IPS DF 4.7 (cell line): ENCODE data around the gene SUZ12.
"Not testable (repeated sequence)": the region's sequence is repeated elsewhere in the genome, so short reads cannot be mapped to it uniquely, and the experiment has no call there.

Experiments
- DNase-seq: peaks from one replicate; pipeline ENCODE4 v3.0.0-alpha.2; 2013; ENCODE audit warnings: low spot score; ENCODE audit errors: extremely low read depth

The SUZ12 gene

DNA sequence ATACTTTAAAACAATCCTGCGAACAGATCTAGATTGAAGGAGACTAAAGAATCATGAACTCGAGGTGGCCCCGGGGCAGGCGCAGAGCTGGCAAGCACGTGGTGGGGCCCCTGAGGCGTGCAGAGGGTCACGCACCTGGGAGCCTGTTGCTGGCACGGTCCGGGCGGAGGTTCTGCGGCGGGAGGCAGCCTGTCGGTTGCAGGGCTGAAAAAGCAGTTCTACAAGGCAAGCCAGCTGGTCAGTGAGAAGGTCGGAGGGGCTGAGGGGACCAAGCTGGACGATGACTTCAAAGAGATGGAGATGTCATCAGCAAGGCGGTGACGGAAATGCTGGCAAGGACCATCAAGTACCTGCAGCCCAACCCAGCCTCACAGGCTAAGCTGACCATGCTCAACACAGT, 103.4 kb downstream of the SUZ12 start:
- DNase-seq = not testable (repeated sequence)

DNA sequence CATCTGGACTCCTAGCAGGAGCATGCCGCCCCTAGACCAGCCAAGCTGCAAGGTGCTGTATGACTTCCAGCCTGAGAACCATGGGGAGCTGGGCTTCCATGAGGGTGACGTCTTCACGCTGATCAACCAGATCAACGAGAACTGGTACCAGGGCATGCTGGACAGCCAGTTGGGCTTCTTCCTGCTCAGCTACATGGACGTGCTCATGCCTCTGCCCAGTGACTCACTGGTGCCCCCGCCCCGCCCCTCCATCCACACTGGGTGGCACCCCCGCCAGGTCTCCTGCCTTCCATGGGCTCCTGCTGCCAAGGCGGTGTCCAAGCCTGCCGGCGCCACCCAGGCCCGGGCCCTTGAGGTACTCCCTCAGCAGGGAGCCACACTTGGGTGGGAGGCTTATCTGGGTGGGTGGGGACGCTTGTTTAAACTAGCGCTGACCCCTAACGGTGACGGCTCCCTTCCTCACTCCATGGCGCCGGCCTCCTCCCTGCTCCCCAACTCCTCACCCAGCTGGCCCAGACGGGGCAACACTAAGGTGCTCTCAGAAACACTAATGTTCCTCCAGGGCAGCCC, 104.6 kb downstream of the SUZ12 start:
- not testable (repeated sequence) for DNase-seq

DNA sequence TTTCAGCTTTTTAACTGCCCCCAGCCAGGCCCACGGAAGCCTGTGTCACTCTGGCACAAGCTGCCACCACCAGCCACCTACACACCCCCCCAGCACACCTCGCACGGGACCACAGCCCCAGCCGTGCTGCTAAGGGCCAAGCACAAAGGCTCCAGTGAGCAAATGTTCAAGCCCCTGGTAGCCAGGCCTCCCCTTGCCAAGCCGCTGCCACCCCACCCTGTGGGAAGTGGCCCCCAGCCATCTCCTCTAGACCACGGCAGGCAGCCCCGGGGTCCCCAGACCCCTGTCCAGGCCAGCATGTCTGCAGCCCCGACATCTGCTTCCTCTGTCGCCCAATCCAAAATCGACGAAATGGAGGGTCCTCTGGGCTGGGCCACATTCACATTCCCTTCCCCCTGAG, 105.5 kb downstream of the SUZ12 start:
- not testable (repeated sequence) for DNase-seq

DNA sequence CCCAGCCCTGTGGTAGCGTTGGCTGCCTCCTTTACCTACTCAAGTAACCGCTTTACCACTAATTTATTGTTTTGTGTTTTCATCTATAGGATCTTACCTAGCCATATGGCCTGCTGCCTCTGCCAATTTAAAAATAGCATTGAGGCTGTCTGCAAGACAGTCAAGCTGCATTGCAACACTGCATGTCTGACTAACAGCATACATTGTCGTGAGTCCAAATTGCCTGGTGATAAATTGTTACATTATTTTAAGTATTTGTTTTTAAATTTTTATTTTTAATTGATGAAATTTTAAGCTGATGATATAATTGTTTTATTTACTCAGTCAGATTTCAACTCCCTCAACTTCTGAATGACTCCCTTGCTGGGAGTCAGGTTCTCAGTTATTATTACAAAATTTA, 108.8 kb downstream of the SUZ12 start:
- not testable (repeated sequence) for DNase-seq

DNA sequence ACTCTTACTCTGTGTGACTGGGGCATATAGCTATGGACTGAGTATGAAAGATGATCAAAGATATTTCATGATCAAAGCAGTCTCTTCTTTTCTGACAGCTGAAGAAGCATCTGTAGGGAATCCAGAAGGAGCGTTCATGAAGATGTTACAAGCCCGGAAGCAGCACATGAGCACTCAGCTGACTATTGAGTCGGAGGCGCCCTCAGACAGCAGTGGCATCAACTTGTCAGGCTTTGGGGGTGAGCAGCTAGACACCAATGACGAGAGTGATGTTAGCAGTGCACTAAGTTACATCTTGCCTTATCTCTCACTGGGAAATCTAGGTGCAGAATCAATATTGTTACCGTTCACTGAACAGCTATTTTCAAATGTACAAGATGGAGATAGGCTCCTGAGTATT, 110.9 kb downstream of the SUZ12 start:
- DNase-seq = not testable (repeated sequence)
